LoVo (cell line): ENCODE measurements around the gene PRDM10.

Source experiments
- DNase-seq: peaks from one replicate; pipeline ENCODE4 v3.0.0-alpha.2; 2016; ENCODE audit warnings: low spot score

Gene PRDM10

DNA sequence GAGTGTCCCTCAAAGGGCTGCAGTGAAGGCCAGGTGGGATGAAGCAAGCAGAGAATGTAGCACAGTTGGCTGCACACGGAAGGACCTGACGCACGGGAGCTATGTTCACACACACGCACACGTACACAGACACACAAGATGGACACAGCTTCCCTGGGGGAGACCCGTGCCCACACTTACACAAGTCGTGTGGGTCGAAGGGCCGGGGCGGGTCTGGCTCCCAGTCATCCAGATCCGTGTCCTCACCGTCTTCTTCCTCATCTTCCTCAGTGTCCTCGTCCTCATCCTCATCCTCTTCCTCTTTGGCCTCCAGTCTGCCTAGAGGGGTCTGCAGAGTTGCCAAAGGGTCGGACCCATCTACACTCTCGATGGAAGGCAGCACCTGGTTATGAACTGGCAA lies 55.7 kb downstream of the PRDM10 start:
- no peak for DNase-seq

DNA sequence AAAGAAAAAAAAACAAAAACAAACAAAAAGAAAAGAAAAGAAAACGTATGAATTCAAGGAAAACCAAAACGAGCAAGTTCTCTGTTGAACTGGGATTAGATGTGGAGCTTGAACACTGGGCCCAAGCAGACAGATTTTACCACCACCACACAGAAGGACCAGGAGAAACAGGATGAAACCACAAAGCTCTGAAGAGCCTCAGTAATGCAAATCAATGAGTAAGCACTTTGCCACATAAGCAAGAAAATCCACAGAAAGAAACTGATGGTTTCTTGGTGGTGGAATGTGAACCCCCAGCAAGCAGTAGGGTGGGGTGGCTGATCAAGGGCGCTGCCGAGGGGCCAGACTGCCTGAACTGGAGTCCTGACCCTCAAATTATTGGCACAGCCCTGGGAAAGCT lies 56.4 kb downstream of the PRDM10 start:
- DNase-seq: no peak

- no peak for DNase-seq
Observed at GRCh38 chr11:129945373-129945772, 57.3 kb downstream of the PRDM10 start.

- DNase-seq: no peak
Observed at GRCh38 chr11:129944696-129945095, 57.9 kb downstream of the PRDM10 start.

GRCh38 chr11:129943036-129943435 lies 59.6 kb downstream of the PRDM10 start:
- DNase-seq: no peak

GRCh38 chr11:129939510-129939909 lies 63.1 kb downstream of the PRDM10 start:
- no peak for DNase-seq

GRCh38 chr11:129938764-129939163 lies 63.9 kb downstream of the PRDM10 start:
- DNase-seq: no peak

DNA sequence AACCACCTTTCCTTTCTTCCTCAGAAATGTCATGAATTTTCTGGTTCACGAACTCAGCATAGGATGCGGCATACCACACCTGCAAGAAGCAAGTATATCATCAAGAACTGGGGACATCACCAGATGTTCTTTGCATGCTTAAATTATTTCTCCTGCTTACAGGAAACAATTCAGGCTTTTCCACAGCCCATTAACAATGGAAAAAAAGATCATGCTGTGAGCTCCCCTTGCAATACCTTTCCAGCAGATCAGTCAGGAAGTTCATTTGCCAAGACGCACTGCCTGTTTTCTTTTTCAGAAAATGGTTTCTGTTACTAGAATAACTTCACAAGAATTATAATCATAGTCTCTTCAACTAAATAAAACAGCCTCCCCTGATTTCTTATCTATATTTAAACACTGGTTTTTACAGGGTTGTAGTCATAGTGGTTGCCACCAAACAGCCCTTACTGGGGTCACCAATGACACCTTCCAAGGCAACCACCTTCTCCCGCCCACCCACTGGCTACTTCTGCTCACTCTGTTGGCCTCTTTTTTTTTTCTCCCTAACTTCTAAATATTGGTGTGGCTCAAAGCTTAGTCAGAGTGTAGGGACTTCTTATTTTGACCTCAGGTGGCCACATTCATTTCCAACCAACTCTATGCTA lies 64.9 kb downstream of the PRDM10 start:
- no peak for DNase-seq

GRCh38 chr11:129935723-129936122 lies 66.9 kb downstream of the PRDM10 start:
- no peak for DNase-seq

DNA sequence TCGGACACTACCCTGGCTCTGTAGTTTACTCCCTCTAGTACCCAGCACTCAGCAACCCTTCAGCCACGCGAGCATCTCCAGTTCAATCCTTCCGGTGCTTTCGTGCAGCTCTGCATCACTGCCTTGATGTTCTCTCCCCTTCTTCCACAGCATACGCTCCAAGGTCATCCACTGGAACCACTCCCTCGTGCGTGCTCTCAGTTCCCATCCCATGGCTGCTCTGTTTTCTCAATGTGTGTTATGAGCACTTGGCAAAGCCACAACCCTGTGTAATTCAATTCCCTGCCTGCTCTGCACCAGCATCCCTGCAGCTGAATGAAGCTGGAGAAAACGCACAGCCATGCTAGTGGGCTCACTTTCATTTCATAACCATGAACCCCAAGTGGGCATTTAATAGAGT lies 68.7 kb downstream of the PRDM10 start:
- no peak for DNase-seq

DNA sequence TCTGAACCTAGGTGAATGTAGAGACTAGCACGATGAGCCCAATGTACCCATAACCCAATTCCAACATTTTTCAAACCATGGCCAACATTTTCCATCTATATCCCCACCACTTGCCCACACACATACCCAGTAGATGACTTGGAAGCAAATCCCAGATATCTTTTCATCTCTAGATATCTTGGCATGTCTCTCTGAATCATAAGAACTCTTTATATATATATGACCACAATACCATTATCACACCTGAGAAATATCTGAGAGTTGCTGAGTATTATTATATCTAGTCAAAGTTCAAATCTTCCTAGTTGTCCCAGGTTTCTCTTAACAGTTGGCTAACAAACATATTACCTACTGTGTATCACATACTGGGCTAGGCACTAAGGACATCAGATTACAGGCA lies 69.4 kb downstream of the PRDM10 start:
- no peak for DNase-seq

- DNase-seq: no peak
Observed at GRCh38 chr11:129932381-129933067, 70.1 kb downstream of the PRDM10 start.

DNA sequence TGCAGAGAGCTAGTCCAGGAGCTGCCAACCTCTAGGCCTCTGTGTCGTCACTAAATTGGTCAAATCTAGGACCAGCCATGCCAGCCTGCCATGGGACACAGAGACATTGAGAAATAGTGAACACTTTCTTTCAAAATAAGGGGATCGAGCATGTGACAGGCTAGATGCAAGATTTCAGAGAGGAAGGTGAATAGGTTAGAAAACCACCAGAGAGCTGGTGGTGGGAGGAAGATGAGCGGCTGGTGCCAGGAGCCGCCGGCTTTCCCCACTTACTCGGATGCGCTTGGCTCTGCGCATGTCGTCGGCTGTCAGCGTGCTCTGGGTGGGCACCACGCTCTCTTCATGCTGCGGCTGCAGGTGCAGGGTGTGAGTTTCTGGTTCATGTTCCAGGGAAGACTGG lies 71.9 kb downstream of the PRDM10 start:
- DNase-seq: no peak

DNA sequence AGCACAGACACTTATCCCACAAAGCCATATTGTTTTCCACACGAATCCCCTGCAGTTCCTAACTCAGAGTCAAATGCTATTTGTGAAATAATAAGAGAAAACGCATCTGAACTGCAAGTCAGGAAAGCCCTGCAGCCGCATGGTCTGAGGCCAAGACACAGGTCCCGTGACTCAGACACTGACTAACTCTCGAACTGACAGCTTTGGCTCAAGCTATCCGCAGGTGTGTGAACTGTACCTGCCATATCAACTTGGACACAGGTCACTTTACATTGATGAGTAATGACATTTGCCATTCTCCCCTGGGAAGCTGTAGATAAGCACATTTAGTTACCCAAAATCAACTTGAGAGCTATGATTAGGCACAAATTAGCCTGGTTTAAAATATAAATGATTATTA lies 72.3 kb downstream of the PRDM10 start:
- no peak for DNase-seq

DNA sequence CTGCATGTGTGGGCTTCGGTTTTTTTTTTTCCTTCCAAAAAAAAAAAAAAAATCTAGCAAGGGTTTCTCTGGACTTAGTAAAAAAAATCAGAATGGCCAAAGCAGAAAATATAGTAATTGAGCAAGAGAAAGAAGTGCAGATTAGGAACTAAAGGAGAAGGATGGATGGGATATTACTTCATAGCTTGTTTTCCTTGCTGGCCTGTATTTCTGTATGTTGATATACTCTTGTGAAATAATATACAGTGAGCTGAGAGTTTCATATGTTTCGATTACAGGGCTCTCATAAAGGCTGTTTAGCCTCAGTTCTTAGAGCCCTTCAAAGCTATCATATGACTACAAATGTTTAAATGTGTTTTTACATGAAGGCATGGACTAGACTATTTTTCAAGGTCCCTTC lies 72.9 kb downstream of the PRDM10 start:
- DNase-seq: no peak

DNA sequence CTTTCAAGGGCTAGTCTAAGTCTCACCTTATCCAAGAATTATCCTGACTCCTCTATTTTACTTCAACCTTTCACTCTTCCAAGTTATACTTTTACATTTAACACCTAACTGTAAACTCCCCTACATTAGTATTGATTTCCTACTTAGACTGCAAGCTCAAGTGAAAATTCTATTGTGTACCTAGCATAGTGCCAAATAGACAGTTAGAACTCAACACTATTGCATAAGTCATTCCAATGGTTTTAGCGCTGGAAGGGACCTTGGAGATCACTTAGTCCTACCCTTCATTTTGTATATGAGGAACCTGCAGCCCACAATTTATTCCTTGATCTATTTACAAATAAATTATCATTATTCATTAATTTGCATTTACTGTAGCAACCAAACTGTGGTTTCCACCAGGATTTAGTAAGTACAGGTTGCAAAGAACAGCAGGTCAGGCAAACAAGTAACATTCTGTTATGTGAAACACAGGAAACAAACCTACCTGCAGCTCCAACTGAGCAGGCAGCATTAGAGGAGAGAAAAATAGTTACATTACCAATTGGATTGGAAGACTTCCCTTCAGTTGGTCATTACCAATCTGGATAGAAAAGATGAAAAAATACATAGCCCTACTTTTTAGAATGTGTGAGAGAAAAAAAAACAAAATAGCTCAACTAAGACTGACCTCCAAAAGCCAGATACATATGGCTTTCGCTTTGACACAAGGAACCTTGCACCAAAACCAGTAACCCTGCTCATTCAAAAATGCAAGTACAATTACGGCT lies 73.5 kb downstream of the PRDM10 start:
- no peak for DNase-seq

DNA sequence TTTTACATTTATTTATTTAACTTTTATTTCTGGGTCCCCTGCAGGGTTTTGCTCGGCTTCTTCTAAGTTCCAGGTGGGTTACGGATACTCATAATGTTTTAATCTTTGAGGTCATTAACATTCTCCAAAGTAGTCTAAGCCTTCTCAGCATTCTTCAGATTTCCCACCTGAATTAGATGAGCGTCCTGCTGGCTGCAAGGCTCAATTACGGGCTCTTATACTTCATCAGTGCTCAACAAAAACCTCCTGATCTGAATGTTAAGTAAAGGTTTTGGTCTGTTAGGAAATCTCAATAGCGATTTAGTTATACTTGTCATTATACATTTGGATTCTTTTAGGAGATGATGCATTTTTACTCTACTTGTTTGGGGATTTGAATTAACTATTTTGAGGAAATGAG lies 80.0 kb downstream of the PRDM10 start:
- DNase-seq: no peak

DNA sequence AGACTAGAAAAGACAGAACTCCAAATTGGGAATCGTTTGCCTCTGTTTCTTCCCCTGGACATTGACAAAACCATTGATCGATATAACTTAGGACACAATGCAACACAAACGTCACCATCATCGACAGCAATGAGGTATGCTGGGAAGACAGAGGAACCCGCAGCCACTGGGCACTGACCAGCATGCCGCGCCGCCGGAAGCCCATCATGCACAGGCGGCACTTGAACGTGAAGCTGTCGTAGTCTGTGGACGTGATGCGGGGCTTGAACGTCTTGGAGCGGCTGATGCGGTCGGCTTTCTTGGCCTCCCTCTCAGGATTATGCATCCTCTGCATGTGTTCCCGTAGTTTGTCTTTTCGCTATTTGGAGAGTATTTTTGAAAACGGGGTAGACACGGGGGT lies 84.3 kb downstream of the PRDM10 start:
- DNase-seq: no peak

GRCh38 chr11:129917231-129917630 lies 85.4 kb downstream of the PRDM10 start:
- no peak for DNase-seq

DNA sequence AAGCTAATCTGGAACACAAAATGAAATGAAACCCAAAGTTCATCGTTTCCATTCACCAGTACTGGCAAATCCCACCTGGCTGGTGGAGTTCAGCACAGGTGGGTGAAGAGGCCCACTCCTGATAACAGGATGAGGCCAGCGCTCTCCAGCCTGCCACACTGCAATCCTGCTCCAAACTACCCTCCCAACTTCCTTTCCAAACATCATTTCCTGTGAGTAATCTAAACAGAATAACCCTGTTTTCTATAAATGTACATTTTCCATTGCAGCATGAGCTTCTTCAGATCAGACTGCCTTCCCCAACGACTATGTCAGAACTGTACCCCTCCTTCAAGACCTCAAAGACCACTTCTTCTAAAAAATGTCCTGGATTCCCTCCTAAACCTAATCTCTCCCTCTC lies 91.3 kb downstream of the PRDM10 start:
- DNase-seq: no peak

DNA sequence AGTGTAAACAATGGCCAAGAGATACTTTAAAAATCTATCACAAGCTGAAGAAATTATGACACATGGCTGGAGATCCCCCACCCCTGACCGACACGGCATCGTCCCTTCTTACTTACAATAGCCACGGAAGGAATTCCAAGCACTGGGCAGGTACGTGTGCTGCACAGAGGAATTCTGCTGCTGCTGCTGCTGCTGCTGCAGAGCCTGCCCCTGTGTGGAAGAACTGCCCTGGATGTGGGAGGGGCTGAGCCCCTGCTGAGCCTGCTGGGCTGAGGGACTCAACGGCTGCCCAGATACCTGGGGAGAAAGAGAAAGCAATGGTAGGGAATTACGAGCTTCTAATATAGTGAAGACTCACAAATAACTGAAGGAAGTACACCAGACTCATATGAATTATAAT lies 92.3 kb downstream of the PRDM10 start:
- DNase-seq: no peak

DNA sequence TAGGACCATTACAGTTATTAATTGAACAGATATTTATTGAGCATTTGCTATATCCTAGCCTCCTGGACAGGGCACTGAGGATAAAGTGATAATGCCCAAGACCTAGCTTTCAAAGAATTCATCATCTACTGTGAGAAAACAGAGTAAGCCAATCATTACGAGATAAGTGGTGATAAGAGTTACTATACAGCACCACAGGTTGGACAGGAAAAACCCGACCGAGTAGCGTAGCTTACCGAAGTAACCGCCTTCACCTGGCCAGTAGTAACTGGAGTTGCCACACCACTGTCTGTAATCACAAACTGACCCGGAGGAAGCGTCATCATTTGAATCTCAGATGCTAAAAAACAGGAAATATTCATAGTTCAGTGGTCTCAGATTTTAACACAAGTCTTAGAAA lies 97.2 kb downstream of the PRDM10 start:
- DNase-seq: no peak

DNA sequence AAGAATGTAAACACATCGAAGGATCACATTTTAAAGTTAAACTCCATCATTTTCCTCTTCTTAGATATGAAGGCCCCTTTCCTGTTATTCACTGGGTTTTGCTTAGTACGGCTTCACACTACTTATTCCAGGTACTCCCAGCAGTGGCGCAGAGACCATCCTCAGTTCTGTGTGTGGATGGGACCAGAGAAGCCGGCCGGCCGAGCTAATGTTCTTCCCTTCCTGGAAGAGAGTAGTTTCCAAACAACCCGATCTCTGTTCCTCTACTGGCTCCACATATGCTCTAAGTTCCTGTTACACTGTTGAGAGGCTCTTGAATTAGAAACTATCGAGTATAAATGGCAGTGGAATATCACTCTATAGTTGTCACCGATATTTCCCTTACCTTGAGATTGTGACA lies 106.6 kb downstream of the PRDM10 start:
- DNase-seq: no peak
